GM21825 (cell line): ENCODE measurements around the gene UNC93A.

Experiments
- ATAC-seq: cut with Tn5 transposase; IDR thresholded peaks from one replicate; pipeline ENCODE4 v1.9.1; 2021; ENCODE audit warnings: mild to moderate bottlenecking, moderate library complexity; ENCODE audit not compliant: unreplicated experiment

Gene UNC93A

GRCh38 chr6:167292301-167293087 lies 1.4 kb downstream of the UNC93A start:
- no peak for ATAC-seq

GRCh38 chr6:167293088-167293589 lies 2.0 kb downstream of the UNC93A start:
- ATAC-seq = no peak

DNA sequence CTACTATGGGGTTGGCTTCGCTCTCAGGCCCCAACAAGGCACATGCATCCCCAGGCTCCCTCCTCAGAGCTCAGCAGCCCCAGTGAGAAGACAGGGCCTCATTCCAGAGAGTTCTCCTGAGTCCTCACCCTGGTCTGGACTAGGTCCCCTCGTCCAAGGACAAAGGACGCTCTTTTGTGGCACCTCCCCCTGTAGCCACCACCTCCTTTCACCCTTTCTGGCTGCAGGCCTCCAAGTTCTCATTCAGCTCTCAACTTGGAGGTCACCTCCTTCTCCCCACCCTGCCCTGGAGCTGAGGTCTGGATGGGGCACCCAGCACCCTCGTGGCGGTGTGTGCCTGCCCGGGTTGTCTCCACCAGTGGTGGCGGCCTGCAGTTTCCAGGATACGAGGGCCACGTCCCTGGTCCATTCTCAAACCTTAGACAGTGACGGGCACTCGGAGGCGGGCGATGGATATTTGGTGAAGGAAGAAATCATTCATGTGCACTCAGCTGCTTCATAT lies 2.5 kb downstream of the UNC93A start:
- ATAC-seq = no peak

DNA sequence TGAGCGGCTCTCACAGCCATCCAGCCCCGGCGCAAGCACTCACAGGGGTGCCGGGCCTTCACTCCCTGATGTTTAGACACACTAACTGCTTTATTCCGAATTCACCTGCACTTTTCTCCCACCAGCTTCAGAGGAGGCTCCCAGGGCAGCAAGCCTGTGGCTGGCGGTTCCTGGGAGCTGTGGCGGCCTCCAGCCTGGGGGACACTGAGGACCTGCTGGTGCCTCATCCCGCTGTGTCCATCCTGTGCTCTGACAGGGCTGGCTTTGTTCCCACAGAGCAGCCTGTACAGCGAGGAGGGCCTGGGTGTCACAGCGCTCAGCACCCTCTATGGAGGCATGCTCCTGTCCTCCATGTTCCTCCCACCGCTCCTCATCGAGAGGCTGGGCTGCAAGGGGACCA lies 3.1 kb downstream of the UNC93A start:
- ATAC-seq = no peak

DNA sequence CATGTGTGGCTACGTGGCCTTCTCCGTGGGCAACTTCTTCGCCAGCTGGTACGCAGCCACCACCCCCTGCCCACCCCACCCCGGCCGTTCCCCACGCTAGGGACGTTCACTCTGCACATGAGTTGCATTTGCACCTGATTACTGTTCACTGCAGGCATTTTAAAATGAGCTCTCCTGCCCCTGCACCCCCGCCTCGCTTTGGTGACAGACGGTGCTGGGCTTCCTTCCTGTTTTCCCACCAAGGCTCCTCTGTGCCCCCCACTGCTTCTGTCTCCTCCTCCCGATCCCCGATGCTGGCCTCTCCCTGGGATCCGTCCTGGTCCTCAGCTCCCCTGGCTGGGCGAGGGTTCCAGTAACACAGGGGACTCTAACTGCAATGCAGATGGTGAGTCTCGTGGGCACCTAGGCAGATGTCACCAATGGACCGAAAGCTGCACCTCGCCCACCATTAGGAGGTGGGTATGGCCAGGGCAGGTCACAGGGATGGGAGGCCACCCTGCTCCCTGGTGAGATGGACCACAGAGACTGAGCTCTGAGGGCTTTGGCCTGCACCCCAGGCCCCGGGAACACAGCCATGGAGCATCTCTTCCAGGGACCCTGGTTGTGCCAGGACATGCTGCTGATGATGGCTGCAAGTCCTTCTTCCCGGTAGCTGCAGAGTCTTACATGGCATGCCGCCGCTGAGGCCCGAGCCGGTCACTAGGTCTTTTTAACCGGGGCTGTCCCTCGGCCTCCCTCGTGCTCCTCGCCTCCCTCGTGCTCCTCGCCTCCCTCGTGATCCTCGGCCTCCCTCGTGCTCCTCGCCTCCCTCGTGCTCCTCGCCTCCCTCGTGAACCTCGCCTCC lies 3.8 kb downstream of the UNC93A start:
- no peak for ATAC-seq

DNA sequence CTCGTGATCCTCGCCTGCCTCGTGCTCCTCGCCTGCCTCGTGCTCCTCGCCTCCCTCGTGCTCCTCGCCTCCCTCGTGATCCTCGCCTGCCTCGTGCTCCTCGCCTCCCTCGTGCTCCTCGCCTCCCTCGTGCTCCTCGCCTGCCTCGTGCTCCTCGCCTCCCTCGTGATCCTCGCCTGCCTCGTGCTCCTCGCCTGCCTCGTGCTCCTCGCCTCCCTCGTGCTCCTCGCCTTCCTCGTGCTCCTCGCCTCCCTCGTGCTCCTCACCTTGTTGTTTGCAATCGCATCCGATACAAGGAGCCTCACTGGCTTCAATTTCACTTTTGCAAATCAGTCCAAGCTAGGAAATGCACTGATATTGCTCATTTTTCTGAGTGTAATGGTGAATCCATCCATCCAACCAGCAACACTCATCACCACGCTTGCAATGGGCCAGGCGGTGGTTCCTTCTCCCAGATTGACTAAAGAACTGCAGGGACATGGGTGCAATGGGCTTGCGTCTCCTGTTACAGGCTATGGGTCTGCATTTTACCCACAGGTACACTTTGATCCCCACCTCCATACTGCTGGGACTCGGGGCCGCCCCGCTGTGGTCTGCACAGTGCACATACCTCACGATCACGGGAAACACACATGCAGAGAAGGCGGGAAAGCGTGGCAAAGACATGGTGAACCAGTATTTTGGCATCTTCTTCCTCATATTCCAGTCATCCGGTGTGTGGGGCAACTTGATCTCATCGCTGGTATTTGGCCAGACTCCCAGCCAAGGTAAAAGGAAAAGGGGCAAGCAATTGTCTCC lies 4.6 kb downstream of the UNC93A start:
- no peak for ATAC-seq

DNA sequence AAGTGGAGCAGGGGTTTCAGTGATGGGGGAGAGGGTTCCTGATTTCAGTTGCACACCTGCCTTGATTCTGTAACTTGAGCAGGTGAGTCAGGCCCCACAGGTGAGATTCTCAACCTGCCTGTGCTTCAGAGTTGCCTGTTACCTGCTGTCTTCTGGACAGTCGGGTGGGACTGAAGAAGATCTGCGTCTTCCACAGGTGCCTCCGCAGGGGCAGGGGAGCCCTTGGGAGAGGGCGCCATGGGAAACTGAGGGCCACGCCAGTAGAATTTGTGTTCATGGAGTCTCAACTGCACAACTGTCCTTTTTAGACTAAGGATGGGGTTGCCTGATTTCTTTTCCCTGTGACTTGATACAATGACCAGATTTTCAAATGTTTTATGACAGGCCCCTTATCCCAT lies 5.2 kb downstream of the UNC93A start:
- no peak for ATAC-seq

DNA sequence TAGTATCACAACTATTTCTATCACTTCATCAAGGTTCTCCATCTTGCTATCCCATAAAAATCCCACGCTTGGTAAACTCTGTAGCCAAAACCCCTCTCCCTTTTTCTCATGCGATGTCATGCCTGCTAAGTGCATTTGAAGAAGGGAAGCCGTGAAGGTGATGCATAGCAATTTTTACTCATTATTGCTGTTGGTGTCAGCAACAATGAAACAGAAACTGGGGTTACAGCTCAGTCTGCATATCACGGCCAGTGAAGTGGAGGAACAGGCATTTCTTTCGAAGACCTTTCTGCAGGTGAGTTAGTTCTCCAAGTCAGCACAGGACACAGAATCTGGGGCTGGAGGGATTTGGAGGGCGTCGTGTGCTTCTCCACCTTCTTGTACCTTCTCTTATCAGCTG lies 5.8 kb downstream of the UNC93A start:
- no peak for ATAC-seq

DNA sequence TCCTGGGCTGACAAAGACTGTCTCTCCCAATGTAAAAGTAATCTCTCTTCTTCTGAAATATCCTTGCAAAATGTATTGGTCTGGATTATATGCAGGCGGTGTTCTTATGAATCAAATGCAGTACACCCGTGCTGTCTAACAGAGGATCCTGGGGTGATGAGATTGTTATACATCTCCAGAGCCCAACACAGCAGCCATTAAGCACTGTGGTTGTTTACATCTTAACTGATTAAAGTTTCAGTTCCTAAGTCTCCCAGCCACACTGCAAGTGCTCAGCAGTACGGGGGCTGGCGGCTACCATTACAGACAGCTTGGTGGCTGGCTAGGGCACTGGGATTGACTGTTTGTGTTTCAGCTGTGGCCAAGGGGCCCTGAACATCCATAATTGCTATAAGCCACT lies 7.0 kb downstream of the UNC93A start:
- no peak for ATAC-seq

DNA sequence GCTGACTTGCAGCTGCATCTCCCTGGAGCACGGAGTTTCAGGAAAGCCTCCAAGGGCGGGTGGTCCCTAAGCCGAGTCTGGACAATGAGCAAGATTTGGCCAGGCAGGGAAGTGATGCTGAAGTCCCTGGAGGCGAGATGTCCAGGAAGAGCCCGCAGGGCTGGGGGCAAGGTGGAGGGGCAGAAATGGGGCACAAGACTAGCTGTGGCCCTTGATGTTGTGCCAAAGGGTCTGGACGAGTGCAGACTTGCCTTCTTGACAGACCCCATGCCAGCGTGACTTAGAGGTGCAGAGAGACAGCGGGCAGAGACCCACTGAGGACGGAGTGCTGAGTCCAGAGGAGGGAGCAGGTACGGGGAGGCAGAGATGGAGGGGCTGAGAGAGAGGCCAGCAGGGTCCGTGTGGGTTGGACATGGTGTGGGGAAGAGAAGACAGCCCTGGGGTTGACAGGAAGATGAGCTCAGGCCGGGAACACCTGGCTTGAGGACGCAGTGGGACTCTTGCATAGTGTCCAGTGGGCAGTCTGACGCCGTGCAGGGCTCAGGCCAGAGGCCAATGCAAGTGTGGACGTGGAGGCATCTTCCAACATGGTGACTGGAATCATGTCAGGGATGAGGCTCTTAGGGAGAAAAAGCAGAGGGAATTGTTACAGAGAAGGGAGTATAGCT lies 8.7 kb downstream of the UNC93A start:
- ATAC-seq = no peak

- ATAC-seq = no peak
Observed at GRCh38 chr6:167300902-167301777, 10.0 kb downstream of the UNC93A start.

DNA sequence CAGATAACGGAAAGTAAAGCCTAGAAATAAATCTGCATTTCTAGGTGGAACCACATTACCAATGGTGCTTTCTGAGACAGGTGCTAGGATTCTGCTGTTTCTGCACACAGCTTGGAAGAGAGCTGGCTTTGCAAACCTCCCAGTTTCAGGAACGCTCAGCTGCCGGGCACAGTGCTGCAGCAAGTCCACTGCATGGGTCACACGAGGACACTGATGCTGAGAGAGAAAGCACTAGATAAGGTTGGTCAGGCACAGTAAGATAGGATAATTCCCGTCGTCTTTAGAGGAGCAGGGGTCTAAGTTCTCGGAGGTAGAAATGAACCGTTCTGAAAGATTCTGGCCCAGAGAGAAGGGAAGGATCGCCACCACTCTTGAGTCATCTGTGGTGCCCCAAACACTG lies 11.0 kb downstream of the UNC93A start:
- ATAC-seq = no peak

GRCh38 chr6:167302796-167303195 lies 11.7 kb downstream of the UNC93A start:
- ATAC-seq = no peak

- no peak for ATAC-seq
Observed at GRCh38 chr6:167303675-167304625, 12.8 kb downstream of the UNC93A start.

DNA sequence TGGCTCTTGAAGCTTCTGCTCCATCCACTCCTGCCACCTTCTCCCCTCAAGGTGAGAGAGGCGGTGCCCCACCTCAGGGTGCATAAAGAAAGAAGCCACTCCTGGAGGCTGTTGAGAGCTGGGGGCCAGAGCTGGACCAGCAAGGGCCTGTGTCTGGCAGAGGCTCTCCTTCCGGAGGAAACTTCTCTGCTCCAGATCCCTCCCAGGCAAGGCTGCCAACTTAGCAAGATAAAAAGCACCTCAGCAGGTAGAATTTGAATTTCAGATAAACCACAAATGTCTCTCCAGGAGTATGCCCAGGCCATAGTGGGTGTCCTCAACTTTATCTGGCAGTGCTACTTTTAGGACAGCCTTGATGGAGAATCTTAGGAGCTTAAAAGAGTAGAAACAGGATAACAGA lies 13.8 kb downstream of the UNC93A start:
- no peak for ATAC-seq

DNA sequence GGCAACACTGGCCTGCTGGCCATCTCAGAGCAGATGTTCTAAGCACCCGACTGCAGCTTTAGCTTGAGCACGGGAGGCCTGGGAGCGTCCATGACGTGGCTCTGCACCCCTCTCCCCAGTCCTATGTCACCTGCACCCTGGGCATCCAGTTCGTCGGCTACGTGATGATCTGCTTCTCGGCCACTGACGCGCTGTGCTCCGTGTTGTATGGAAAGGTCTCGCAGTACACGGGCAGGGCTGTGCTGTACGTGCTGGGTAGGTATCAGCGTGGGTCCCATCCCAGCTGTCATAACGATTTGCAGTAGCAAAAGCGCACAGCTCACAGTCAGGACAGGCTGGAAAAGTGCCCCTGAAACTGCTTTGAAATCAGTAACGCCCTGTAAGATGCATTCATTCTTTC lies 14.7 kb downstream of the UNC93A start:
- no peak for ATAC-seq

GRCh38 chr6:167306401-167306998 lies 15.4 kb downstream of the UNC93A start:
- ATAC-seq = no peak

- no peak for ATAC-seq
Observed at GRCh38 chr6:167307342-167307955, 16.3 kb downstream of the UNC93A start.
